ENCODE results near the gene FAM89B. TPM values are rescaled to one million over a fixed set of nuclear protein-coding genes. Genes with fewer than 3 reads are reported as not detected.
"Not testable (repeated sequence)": the region's sequence is repeated elsewhere in the genome, so short reads cannot be mapped to it uniquely, and the experiment has no call there.

FAM89B gene
- 38.9 TPM for polyA plus RNA-seq (2013, experiment 1 of 4)
- polyA plus RNA-seq (2013, experiment 2 of 4), result 37.2 TPM
- 35.1 TPM for polyA plus RNA-seq (2013, experiment 3 of 4)
- polyA plus RNA-seq (2013, experiment 4 of 4), result 41.0 TPM

DNA sequence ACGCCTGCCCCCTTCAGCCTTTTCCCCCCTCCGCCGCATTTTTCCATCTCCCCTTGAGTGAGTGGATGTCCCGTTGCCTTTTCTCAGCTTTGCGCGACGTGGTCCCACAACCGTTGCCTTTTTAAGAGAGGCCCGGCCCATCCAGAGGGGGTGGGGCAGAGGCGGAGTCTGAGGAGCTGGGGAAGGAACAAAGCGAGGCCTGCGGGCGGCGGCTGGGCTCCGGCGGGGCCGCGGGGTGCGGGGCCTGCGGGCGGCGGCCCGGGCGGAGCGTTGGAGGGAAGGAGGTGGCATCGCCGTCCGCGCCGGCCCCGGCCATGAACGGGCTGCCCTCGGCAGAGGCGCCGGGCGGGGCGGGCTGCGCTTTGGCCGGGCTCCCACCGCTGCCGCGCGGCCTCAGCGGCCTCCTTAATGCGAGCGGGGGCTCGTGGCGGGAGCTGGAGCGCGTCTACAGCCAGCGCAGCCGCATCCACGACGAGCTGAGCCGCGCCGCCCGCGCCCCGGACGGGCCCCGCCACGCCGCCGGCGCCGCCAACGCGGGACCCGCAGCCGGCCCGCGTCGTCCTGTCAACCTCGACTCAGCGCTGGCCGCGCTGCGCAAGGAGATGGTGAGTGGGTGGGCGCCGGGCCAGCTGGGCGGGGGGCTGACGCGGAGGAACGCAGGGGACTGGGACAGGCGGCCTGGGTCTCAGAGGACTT is at the start of gene FAM89B:
TSS of gene FAM89B (plus strand) at position 183 of the 696 bp plus-strand sequence. CDS start at position 315, 132 bp downstream.
- Histone ChIP-seq H3K9me3 (ENCODE audit: control insufficient read depth, low read length) (no peaks in the 10 kb centered on the region), H3K27me3 (ENCODE audit: control insufficient read depth, insufficient read depth, low read length, poor library complexity, severe bottlenecking) (peaks cover 42% of the 10 kb centered on the region), H3K36me3 (ENCODE audit: control insufficient read depth, insufficient read depth, low read length) (no peaks in the 10 kb centered on the region), H3K4me3 (ENCODE audit: insufficient read depth, low read depth, low read length) (peak within 1 kb of the TSS; percentile 82), H3K4me1 (ENCODE audit: control insufficient read depth, insufficient read depth, low read length) (peaks cover 29% of the 10 kb centered on the region), H3K27ac (ENCODE audit: insufficient read depth, low read depth, low read length, poor library complexity, severe bottlenecking) (no peak within 1 kb of the TSS)
- 1% methylated on average over 86 of the region's 86 CpGs for WGBS, 2 experiments

DNA sequence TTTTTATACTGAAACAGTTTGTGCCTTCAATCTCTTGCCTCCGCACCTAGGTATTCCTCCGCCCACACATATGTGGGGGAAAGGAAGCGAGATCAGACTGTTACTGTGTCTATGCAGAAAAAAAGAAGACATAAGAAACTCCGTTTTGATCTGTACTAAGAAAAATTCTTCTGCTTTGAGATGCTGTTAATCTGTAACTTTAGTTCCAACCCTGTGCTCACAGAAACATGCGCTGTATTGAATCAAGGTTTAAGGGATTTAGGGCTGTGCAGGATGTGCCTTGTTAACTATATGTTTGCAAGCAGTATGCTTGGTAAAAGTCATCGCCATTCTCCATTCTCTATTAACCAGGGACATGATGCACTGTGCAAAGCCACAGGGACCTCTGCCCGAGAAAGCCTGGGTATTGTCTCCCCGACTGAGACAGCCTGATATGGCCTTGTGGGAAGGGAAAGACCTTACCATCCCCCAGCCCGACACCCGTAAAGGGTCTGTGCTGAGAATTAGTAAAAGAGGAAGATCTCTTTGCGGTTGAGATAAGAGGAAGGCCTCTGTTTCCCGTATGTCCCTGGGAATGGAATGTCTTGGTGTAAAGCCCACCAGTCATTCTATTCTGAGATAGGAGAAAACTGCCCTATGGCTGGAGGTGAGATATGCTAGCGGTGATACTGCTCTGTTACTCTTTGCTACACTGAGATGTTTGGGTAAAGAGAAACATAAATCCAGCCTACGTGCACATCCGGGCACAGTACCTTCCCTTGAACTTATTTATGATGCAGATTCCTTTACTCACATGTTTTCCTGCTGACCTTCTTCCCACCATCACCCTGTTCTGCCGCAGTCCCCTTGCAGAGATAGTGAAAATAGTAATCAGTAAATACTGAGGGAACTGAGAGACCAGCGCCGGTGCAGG is 49.4 kb upstream of the FAM89B start:
- not testable (repeated sequence) for H3K36me3 ChIP-seq (ENCODE audit: control insufficient read depth, insufficient read depth, low read length); H3K27me3 ChIP-seq (ENCODE audit: control insufficient read depth, insufficient read depth, low read length, poor library complexity, severe bottlenecking); H3K27ac ChIP-seq (ENCODE audit: insufficient read depth, low read depth, low read length, poor library complexity, severe bottlenecking); H3K4me3 ChIP-seq (ENCODE audit: insufficient read depth, low read depth, low read length); H3K9me3 ChIP-seq (ENCODE audit: control insufficient read depth, low read length)
- 85 to 87% methylated on average over 18 of the region's 18 CpGs for WGBS, 2 experiments
- peaks cover 17% of the 10 kb centered on the region for H3K4me1 ChIP-seq (ENCODE audit: control insufficient read depth, insufficient read depth, low read length)

DNA sequence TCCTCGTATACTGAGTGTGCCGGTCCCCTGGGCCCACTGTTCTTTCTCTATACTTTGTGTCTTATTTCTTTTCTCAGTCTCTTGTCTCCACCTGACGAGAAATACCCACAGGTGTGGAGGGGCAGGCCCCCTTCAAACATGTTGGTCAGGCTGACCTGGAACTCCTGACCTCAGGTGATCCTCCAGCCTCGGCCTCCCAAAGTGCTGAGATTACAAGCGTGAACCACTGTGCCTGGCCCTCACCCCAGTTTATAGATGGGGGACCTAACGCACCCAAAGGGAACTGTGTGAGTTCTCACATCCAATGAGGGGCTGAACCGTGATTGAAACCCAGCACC is 48.7 kb upstream of the FAM89B start:
- not testable (repeated sequence) for H3K4me3 ChIP-seq (ENCODE audit: insufficient read depth, low read depth, low read length); H3K36me3 ChIP-seq (ENCODE audit: control insufficient read depth, insufficient read depth, low read length); H3K27me3 ChIP-seq (ENCODE audit: control insufficient read depth, insufficient read depth, low read length, poor library complexity, severe bottlenecking); H3K9me3 ChIP-seq (ENCODE audit: control insufficient read depth, low read length); H3K27ac ChIP-seq (ENCODE audit: insufficient read depth, low read depth, low read length, poor library complexity, severe bottlenecking)
- 93 to 94% methylated on average over 7 of the region's 7 CpGs for WGBS, 2 experiments
- H3K4me1 ChIP-seq (ENCODE audit: control insufficient read depth, insufficient read depth, low read length), result peaks cover 17% of the 10 kb centered on the region

DNA sequence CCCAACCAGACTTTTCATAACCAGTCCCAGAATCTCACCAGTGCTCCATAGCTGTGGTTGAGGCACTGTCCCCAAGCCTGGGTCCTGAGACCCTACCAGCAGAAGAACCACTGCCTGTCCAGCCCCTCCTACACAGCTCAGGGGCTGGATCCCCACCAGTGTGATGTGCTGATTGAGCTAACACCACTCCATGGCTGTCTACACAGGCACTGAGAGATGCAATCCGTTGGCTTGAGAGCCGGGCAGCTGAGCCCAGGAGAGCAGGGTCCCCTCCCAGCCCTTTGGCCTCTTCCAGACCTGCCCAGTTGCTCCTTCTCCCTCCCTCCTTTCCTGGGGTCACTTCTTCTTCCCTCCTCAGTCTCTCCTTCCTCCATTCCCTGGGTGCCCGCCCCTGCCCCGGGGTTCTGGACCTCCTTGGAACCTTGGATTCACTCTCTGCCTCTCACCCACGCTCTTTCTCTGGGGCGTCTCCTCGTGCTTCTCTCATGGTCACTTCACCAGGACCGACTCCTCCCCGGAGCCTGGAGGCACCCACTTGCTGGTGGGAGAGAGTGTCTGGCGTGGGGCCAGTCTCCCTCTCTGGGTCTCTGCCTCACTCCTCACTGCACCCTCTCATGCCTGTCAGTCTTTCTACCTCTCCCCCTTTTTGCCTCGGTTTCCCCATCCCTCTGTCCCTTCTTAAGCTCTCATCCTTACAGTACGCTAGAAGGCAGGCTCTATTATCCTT is 48.2 kb upstream of the FAM89B start:
- peak overlapping the region; percentile 63 for H3K27ac ChIP-seq (ENCODE audit: insufficient read depth, low read depth, low read length, poor library complexity, severe bottlenecking)
- H3K36me3 ChIP-seq (ENCODE audit: control insufficient read depth, insufficient read depth, low read length), result peaks cover 3% of the 10 kb centered on the region
- peak overlapping the region; percentile 31 for H3K4me3 ChIP-seq (ENCODE audit: insufficient read depth, low read depth, low read length)
- no peaks in the 10 kb centered on the region for H3K27me3 ChIP-seq (ENCODE audit: control insufficient read depth, insufficient read depth, low read length, poor library complexity, severe bottlenecking)
- peaks cover 17% of the 10 kb centered on the region for H3K4me1 ChIP-seq (ENCODE audit: control insufficient read depth, insufficient read depth, low read length)
- 60 to 61% methylated on average over 12 of the region's 12 CpGs for WGBS, 2 experiments
- H3K9me3 ChIP-seq (ENCODE audit: control insufficient read depth, low read length), result no peaks in the 10 kb centered on the region

DNA sequence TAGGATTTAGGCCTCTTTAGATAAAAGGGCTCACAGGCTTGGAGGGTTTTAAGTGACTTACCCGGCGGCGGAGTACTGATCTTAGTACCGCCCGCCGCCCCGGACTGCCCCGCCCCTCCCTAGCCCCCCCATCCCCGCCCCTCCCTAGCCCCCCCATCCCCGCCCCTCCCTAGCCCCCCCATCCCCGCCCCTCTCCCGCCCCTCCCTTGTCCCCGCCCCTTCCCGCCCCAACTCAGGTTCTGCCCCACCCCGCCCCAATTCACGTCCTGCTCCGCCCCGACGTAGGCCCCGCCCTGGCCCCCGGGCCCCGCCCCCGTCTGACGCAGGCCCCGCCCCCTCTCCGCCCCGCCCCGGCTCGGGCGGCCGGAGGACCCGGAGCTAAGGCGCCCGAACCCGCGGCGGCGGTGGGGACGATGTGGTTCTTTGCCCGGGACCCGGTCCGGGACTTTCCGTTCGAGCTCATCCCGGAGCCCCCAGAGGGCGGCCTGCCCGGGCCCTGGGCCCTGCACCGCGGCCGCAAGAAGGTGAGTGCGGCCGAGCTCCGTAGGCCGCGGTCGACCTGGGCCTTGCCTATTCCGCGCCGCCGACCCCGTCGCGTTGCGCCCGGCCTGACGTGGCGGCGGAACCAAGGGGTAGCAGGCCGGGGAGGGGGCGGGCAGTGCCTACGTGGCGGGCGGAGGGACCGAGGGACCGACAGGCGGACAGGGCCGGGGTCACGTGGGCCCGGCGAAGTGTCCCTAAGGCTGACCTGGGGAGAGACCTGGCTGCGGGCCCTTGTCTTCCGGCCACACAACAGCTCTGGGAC is 47.4 kb upstream of the FAM89B start, which contains the start of gene SCYL1:
TSS of gene SCYL1 (plus strand) at position 343 of the 805 bp plus-strand sequence. CDS start at position 414, 71 bp downstream.
- Histone ChIP-seq H3K4me3 (ENCODE audit: insufficient read depth, low read depth, low read length) (peak within 1 kb of the TSS; percentile 79), H3K27me3 (ENCODE audit: control insufficient read depth, insufficient read depth, low read length, poor library complexity, severe bottlenecking) (no peaks in the 10 kb centered on the region), H3K9me3 (ENCODE audit: control insufficient read depth, low read length) (no peaks in the 10 kb centered on the region), H3K27ac (ENCODE audit: insufficient read depth, low read depth, low read length, poor library complexity, severe bottlenecking) (peak within 1 kb of the TSS; percentile 63), H3K36me3 (ENCODE audit: control insufficient read depth, insufficient read depth, low read length) (peaks cover 3% of the 10 kb centered on the region), H3K4me1 (ENCODE audit: control insufficient read depth, insufficient read depth, low read length) (peaks cover 17% of the 10 kb centered on the region)
- 0 to 1% methylated on average over 67 to 70 of the region's 82 CpGs for WGBS, 2 experiments

DNA sequence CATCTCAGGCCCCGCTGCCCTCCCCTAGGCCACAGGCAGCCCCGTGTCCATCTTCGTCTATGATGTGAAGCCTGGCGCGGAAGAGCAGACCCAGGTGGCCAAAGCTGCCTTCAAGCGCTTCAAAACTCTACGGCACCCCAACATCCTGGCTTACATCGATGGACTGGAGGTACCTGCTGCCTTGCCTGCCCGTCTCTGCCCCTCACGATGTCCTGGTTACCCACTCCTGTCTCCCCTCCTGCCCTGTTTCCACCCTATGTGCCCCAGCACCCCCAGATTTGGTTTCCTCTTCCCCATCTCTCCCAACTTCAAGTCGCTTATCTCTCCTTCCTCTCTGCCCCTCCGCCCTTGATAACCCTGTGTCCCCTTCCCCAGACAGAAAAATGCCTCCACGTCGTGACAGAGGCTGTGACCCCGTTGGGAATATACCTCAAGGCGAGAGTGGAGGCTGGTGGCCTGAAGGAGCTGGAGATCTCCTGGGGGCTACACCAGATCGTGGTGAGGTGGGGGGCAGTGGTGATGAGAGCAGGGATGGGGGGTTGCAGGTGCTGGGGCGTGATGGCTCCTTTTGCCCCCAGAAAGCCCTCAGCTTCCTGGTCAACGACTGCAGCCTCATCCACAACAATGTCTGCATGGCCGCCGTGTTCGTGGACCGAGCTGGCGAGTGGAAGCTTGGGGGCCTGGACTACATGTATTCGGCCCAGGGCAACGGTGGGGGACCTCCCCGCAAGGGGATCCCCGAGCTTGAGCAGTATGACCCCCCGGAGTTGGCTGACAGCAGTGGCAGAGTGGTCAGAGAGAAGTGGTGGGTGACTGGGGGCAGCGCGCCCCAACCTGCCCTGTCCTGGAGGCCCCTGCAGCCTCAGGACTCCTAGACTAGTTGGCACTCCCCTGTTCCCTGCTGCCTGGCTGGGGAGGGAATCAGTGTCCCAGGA is 46.5 kb upstream of the FAM89B start:
- Histone ChIP-seq H3K36me3 (ENCODE audit: control insufficient read depth, insufficient read depth, low read length) (peaks cover 8% of the 10 kb centered on the region), H3K27ac (ENCODE audit: insufficient read depth, low read depth, low read length, poor library complexity, severe bottlenecking) (no peak overlapping the region), H3K4me1 (ENCODE audit: control insufficient read depth, insufficient read depth, low read length) (peaks cover 17% of the 10 kb centered on the region), H3K4me3 (ENCODE audit: insufficient read depth, low read depth, low read length) (peak overlapping the region; percentile 79), H3K9me3 (ENCODE audit: control insufficient read depth, low read length) (no peaks in the 10 kb centered on the region), H3K27me3 (ENCODE audit: control insufficient read depth, insufficient read depth, low read length, poor library complexity, severe bottlenecking) (no peaks in the 10 kb centered on the region)
- 68 to 69% methylated on average over 31 of the region's 31 CpGs for WGBS, 2 experiments

DNA sequence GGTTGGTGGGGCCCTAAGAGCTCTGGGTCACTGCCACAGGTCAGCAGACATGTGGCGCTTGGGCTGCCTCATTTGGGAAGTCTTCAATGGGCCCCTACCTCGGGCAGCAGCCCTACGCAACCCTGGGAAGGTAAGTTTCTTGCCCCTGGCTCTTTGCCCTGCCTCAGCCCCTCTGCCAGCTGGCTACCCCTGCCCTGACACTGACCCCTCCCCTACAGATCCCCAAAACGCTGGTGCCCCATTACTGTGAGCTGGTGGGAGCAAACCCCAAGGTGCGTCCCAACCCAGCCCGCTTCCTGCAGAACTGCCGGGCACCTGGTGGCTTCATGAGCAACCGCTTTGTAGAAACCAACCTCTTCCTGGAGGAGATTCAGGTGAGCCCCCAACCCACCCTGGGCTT is 45.6 kb upstream of the FAM89B start:
- Histone ChIP-seq H3K36me3 (ENCODE audit: control insufficient read depth, insufficient read depth, low read length) (peaks cover 17% of the 10 kb centered on the region), H3K9me3 (ENCODE audit: control insufficient read depth, low read length) (no peaks in the 10 kb centered on the region), H3K4me1 (ENCODE audit: control insufficient read depth, insufficient read depth, low read length) (peaks cover 17% of the 10 kb centered on the region), H3K27ac (ENCODE audit: insufficient read depth, low read depth, low read length, poor library complexity, severe bottlenecking) (no peak overlapping the region), H3K4me3 (ENCODE audit: insufficient read depth, low read depth, low read length) (no peak overlapping the region), H3K27me3 (ENCODE audit: control insufficient read depth, insufficient read depth, low read length, poor library complexity, severe bottlenecking) (no peaks in the 10 kb centered on the region)
- 95 to 96% methylated on average over 8 of the region's 8 CpGs for WGBS, 2 experiments

DNA sequence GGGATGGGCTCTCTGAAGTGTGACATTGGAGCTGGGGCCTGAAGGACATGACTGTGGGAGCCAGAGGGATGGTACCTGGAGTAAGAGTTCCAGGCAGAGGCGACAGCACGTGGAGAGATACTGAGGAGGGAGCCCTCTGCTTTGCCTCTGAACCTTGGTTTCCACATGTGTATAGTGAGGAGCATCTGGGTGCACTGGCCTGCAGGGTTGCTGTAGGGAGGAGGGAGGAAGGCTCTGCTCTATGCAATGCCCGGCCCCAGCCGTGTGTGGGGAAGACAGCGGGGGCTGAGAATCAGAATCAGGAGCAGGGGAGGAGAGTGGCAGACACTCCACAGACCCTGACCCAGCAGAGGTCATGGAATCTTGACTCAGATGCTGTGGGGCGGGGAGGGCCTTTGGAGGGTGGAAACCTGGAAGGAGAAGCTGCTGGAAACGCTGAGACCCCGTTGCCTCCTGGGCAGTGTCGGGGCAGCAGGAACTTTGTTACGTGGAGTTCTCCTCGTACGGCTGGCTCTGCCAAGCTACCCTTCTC is 43.5 kb upstream of the FAM89B start:
- H3K36me3 ChIP-seq (ENCODE audit: control insufficient read depth, insufficient read depth, low read length), result peaks cover 27% of the 10 kb centered on the region
- no peak overlapping the region for H3K27ac ChIP-seq (ENCODE audit: insufficient read depth, low read depth, low read length, poor library complexity, severe bottlenecking)
- H3K4me1 ChIP-seq (ENCODE audit: control insufficient read depth, insufficient read depth, low read length), result peaks cover 15% of the 10 kb centered on the region
- 91 to 92% methylated on average over 12 of the region's 12 CpGs for WGBS, 2 experiments
- H3K27me3 ChIP-seq (ENCODE audit: control insufficient read depth, insufficient read depth, low read length, poor library complexity, severe bottlenecking), result no peaks in the 10 kb centered on the region
- H3K9me3 ChIP-seq (ENCODE audit: control insufficient read depth, low read length), result no peaks in the 10 kb centered on the region
- H3K4me3 ChIP-seq (ENCODE audit: insufficient read depth, low read depth, low read length), result no peak overlapping the region
